ENCODE measurements around the gene MYO18B.

MYO18B gene

GRCh38 chr22:26053737-26054316, 311.8 kb downstream of the MYO18B start:
- no peak for DNase-seq (ENCODE audit: low read depth)

- no peak for DNase-seq (ENCODE audit: low read depth)
Measured at GRCh38 chr22:26054841-26055605, 313.0 kb downstream of the MYO18B start.

- no peak for DNase-seq (ENCODE audit: low read depth)
Measured at GRCh38 chr22:26055693-26056092, 313.7 kb downstream of the MYO18B start.

GRCh38 chr22:26056455-26057200, 314.6 kb downstream of the MYO18B start:
- no peak for DNase-seq (ENCODE audit: low read depth)

- DNase-seq (ENCODE audit: low read depth): no peak
Measured at GRCh38 chr22:26057731-26058130, 315.7 kb downstream of the MYO18B start.

GRCh38 chr22:26064048-26064447, 322.1 kb downstream of the MYO18B start:
- DNase-seq (ENCODE audit: low read depth): no peak

GRCh38 chr22:26065847-26066246, 323.9 kb downstream of the MYO18B start:
- no peak for DNase-seq (ENCODE audit: low read depth)

- no peak for DNase-seq (ENCODE audit: low read depth)
Measured at GRCh38 chr22:26066534-26066933, 324.5 kb downstream of the MYO18B start.

GRCh38 chr22:26068571-26068970, 326.6 kb downstream of the MYO18B start:
- no peak for DNase-seq (ENCODE audit: low read depth)

- no peak for DNase-seq (ENCODE audit: low read depth)
Measured at GRCh38 chr22:26072621-26073020, 330.6 kb downstream of the MYO18B start.

GRCh38 chr22:26075251-26075650, 333.3 kb downstream of the MYO18B start:
- no peak for DNase-seq (ENCODE audit: low read depth)

- no peak for DNase-seq (ENCODE audit: low read depth)
Measured at GRCh38 chr22:26079009-26079408, 337.0 kb downstream of the MYO18B start.
